H1 (cell line): Measurements from ENCODE around the gene LDLRAP1. TPM values are rescaled to one million over a fixed set of nuclear protein-coding genes. Genes with fewer than 3 reads are reported as not detected.

Experiments used
- CTCF ChIA-PET: fragments of 300-600 bp; sonication (Branson Sonifier 250); formaldehyde crosslinking; loops from one replicate; lab custom pipeline; 2021; ENCODE audit not compliant: partially characterized antibody; lab: Charles Lee
- POLR2A ChIA-PET: fragments of 300-600 bp; sonication (Branson Sonifier 250); formaldehyde crosslinking; loops from one replicate; lab custom pipeline; 2021; ENCODE audit warnings: inconsistent platforms; ENCODE audit not compliant: partially characterized antibody; lab: Charles Lee
- DNase-seq, 2 experiments: peaks; one replicate each; pipeline versions ENCODE4 v3.0.0 to v3.0.0-alpha.2; 2010 to 2022; ENCODE audit warnings: low spot score in 2 of 2, low read depth in 1 of 2, mixed read lengths in 1 of 2
- FAIRE-seq: peaks from 2 replicates; lab custom pipeline; 2011; peaks lifted over from hg19 to GRCh38; lab: Jason Lieb, UNC
- H2AFZ ChIP-seq: 2 replicates; pipeline ENCODE4 v1.8.1; 2012; ENCODE audit warnings: low read length, inconsistent platforms
- H2AK5ac ChIP-seq: 2 replicates; pipeline ENCODE4 v1.6.1; 2013; ENCODE audit warnings: low read depth, low read length
- H2BK120ac ChIP-seq: replicated peaks from 2 replicates; pipeline ENCODE3; 2013; ENCODE audit warnings: low read depth, low read length, inconsistent platforms
- H2BK12ac ChIP-seq: 2 replicates; pipeline ENCODE4 v1.6.1; 2013; ENCODE audit warnings: low read depth, low read length
- H2BK15ac ChIP-seq: 2 replicates; pipeline ENCODE4 v1.6.1; 2013; ENCODE audit warnings: low read length
- H2BK20ac ChIP-seq: 2 replicates; pipeline ENCODE4 v1.6.1; 2013; ENCODE audit warnings: low read length
- H2BK5ac ChIP-seq: 2 replicates; pipeline ENCODE4 v1.6.1; 2013; ENCODE audit warnings: low read depth, low read length
- H3K14ac ChIP-seq: 2 replicates; pipeline ENCODE4 v1.6.1; 2013; ENCODE audit warnings: inconsistent platforms; ENCODE audit not compliant: insufficient read length
- H3K18ac ChIP-seq: 2 replicates; pipeline ENCODE4 v1.6.1; 2013; ENCODE audit warnings: low read length; ENCODE audit errors: extremely low read depth
- H3K23ac ChIP-seq: 2 replicates; pipeline ENCODE4 v1.6.1; 2013; ENCODE audit warnings: inconsistent platforms; ENCODE audit not compliant: insufficient read length
- H3K23me2 ChIP-seq: 2 replicates; pipeline ENCODE4 v1.6.1; 2013; ENCODE audit warnings: low read depth, low read length
- H3K27ac ChIP-seq: 2 replicates; pipeline ENCODE4 v1.6.1; 2011; ENCODE audit warnings: low read depth, low read length, inconsistent platforms
- H3K27me3 ChIP-seq, 4 experiments: replicated peaks in 1 of 4; 1 replicate in 1 of 4; 2 replicates in 3 of 4; pipeline versions ENCODE4 v1.6.1 to v1.8.1; 2011 to 2013; ENCODE audit warnings: low read length in 3 of 4, mild to moderate bottlenecking in 3 of 4, inconsistent platforms in 2 of 4, mixed read lengths in 2 of 4, moderate library complexity in 1 of 4; ENCODE audit not compliant: control insufficient read depth in 3 of 4, insufficient read depth in 3 of 4; ENCODE audit errors: extremely low read depth in 1 of 4
- H3K36me3 ChIP-seq, 4 experiments: 2 replicates each; pipeline versions ENCODE4 v1.6.1 to v1.8.1; 2011 to 2013; ENCODE audit warnings: mild to moderate bottlenecking in 4 of 4, low read length in 3 of 4, moderate library complexity in 2 of 4, control low read depth in 1 of 4, inconsistent platforms in 1 of 4; ENCODE audit not compliant: insufficient read depth in 4 of 4, control insufficient read depth in 2 of 4
- H3K4ac ChIP-seq: replicated peaks from 2 replicates; pipeline ENCODE3; 2013; ENCODE audit warnings: low read length, low read depth, mixed read lengths, inconsistent platforms; ENCODE audit not compliant: insufficient read length
- H3K4me1 ChIP-seq, 4 experiments: replicated peaks in 1 of 4; 1 replicate in 1 of 4; 2 replicates in 3 of 4; pipeline versions ENCODE4 v1.6.1 to v1.8.1; 2011 to 2013; ENCODE audit warnings: low read length in 3 of 4, inconsistent platforms in 2 of 4, mixed read lengths in 1 of 4; ENCODE audit not compliant: insufficient read depth in 4 of 4, control insufficient read depth in 3 of 4
- H3K4me2 ChIP-seq, 2 experiments: 2 replicates each; pipeline versions ENCODE4 v1.6.1 to v1.8.1; 2011 to 2013; ENCODE audit warnings: low read depth in 2 of 2, low read length in 2 of 2, control low read depth in 1 of 2, inconsistent platforms in 1 of 2, mild to moderate bottlenecking in 1 of 2; ENCODE audit not compliant: insufficient read depth in 1 of 2
- H3K4me3 ChIP-seq, 4 experiments: fragments of 200-600, 300-600 bp in 1 of 4; sonication (generic), shearing (Covaris generic), sonication (Bioruptor Twin) in 1 of 4; 2 replicates each; pipeline versions ENCODE4 v1.5.1 to v1.8.1; 2011 to 2016; ENCODE audit warnings: low read length in 4 of 4, low read depth in 3 of 4, control low read depth in 2 of 4, inconsistent platforms in 2 of 4, mild to moderate bottlenecking in 2 of 4, mixed read lengths in 1 of 4, moderate library complexity in 1 of 4; ENCODE audit not compliant: insufficient read depth in 2 of 4; ENCODE audit errors: extremely low read depth in 1 of 4
- H3K56ac ChIP-seq: replicated peaks from 2 replicates; pipeline ENCODE3; 2013; ENCODE audit warnings: low read depth, mild to moderate bottlenecking, mixed read lengths, low read length, inconsistent platforms; ENCODE audit not compliant: insufficient read length
- H3K79me1 ChIP-seq: 2 replicates; pipeline ENCODE4 v1.6.1; 2013; ENCODE audit warnings: low read depth, low read length, control low read depth
- H3K79me2 ChIP-seq, 2 experiments: 2 replicates each; pipeline versions ENCODE4 v1.6.1 to v1.8.1; 2012 to 2013; ENCODE audit warnings: low read length in 2 of 2, mild to moderate bottlenecking in 2 of 2, inconsistent platforms in 1 of 2; ENCODE audit not compliant: insufficient read depth in 2 of 2, control insufficient read depth in 1 of 2
- H3K9ac ChIP-seq, 4 experiments: replicated peaks in 1 of 4; 1 replicate in 1 of 4; 2 replicates in 3 of 4; pipeline versions ENCODE4 v1.6.1 to v1.8.1; 2011 to 2013; ENCODE audit warnings: low read depth in 3 of 4, low read length in 3 of 4, control low read depth in 2 of 4, mild to moderate bottlenecking in 2 of 4, moderate library complexity in 2 of 4, inconsistent platforms in 1 of 4; ENCODE audit errors: extremely low read depth in 1 of 4
- H3K9me3 ChIP-seq, 2 experiments: 2 replicates each; pipeline versions ENCODE4 v1.6.1 to v1.8.1; 2012 to 2013; ENCODE audit warnings: mild to moderate bottlenecking in 2 of 2, moderate library complexity in 2 of 2, control low read depth in 1 of 2, inconsistent platforms in 1 of 2, low read depth in 1 of 2, low read length in 1 of 2, mixed read lengths in 1 of 2; ENCODE audit not compliant: insufficient read depth in 2 of 2
- H4K20me1 ChIP-seq, 2 experiments: replicated peaks in 1 of 2; 2 replicates each; pipeline versions ENCODE3 to v1.8.1; 2011 to 2013; ENCODE audit warnings: inconsistent platforms in 2 of 2, low read length in 2 of 2, mild to moderate bottlenecking in 1 of 2; ENCODE audit not compliant: insufficient read depth in 2 of 2, control insufficient read depth in 1 of 2
- H4K5ac ChIP-seq: 2 replicates; pipeline ENCODE4 v1.6.1; 2013; ENCODE audit warnings: low read length, low read depth, mixed read lengths, inconsistent platforms; ENCODE audit not compliant: insufficient read length
- H4K8ac ChIP-seq: 2 replicates; pipeline ENCODE4 v1.8.0; 2013; ENCODE audit warnings: mild to moderate bottlenecking, moderate library complexity, low read length, inconsistent platforms; ENCODE audit not compliant: insufficient read depth; ENCODE audit errors: extremely low read depth
- H4K91ac ChIP-seq: replicated peaks from 2 replicates; pipeline ENCODE3; 2013; ENCODE audit warnings: low read length, mixed read lengths, inconsistent platforms; ENCODE audit not compliant: insufficient read length
- RAD21 ChIP-seq, 2 experiments: IDR thresholded peaks in 1 of 2; conservative IDR thresholded peaks in 1 of 2; 2 replicates each; pipeline ENCODE4 v1.6.1; 2011; ENCODE audit warnings: low read depth in 2 of 2, low read length in 2 of 2, improper control_type of control experiment in 1 of 2, inconsistent platforms in 1 of 2, mild to moderate bottlenecking in 1 of 2, moderate library complexity in 1 of 2
- SP1 ChIP-seq: IDR thresholded peaks from 2 replicates; pipeline ENCODE4 v1.6.1; 2011; ENCODE audit warnings: low read depth, low read length
- WGBS, 2 experiments: shearing (Covaris generic) in 1 of 2; methylation state at CpG; one replicate each; pipeline versions ENCODE4 v1.1.6 to v1.1.7; 2013 to 2015; ENCODE audit warnings: low lambda C conversion rate in 2 of 2, mixed read lengths in 2 of 2, inconsistent platforms in 1 of 2, low coverage in 1 of 2, missing lambda C conversion rate in 1 of 2; ENCODE audit not compliant: insufficient replicate concordance in 2 of 2, insufficient coverage in 1 of 2, insufficient read length in 1 of 2; ENCODE audit errors: extremely low coverage in 1 of 2, missing lambda C conversion rate in 1 of 2; 5-methylcytosine and 5-hydroxymethylcytosine counted together
- polyA plus RNA-seq, 7 experiments: library from polyadenylated mRNA; depleted of rRNA in 3 of 7; stranded (reverse) in 5 of 7; unstranded in 2 of 7; fragments of >200 nt in 5 of 7; fragments of 200-250 nt in 2 of 7; gene quantifications; 1 replicate in 5 of 7; 2 replicates in 1 of 7; 4 replicates in 1 of 7; pipeline versions ENCODE4 v1.2.1 to v1.2.3, GENCODE V29; 2011 to 2013; ENCODE audit warnings: missing spikeins in 2 of 7, mixed read lengths in 2 of 7
- total RNA-seq: library from RNA; stranded (reverse); fragmentation: NEBNext Ultra II Directional; extraction: Animal tissue kit (Norgen Biotek cat#: 25700); gene quantifications from 2 replicates; pipeline ENCODE4 v1.2.1, GENCODE V29; 2021
- TF ChIP-seq, protein P1 (sequence below): IDR thresholded peaks from 2 replicates; pipeline ENCODE4 v1.6.1; 2012; ENCODE audit warnings: inconsistent platforms
- TF ChIP-seq, protein P2 (sequence below), 3 experiments: IDR thresholded peaks; 1 replicate in 2 of 3; 2 replicates in 1 of 3; pipeline versions ENCODE4 v1.5.1 to v1.6.1; 2011; ENCODE audit warnings: low read length in 3 of 3, mild to moderate bottlenecking in 3 of 3, inconsistent platforms in 2 of 3, low read depth in 1 of 3, moderate library complexity in 1 of 3; ENCODE audit not compliant: insufficient read depth in 1 of 3; ENCODE audit errors: control extremely low read depth in 1 of 3

The LDLRAP1 gene
- total and polyA plus RNA-seq, 2 of the 8 experiments (the other 6 are each of a cell fraction or from before 2014, with no cell fraction given), result 12.8 to 13.2 TPM

DNA sequence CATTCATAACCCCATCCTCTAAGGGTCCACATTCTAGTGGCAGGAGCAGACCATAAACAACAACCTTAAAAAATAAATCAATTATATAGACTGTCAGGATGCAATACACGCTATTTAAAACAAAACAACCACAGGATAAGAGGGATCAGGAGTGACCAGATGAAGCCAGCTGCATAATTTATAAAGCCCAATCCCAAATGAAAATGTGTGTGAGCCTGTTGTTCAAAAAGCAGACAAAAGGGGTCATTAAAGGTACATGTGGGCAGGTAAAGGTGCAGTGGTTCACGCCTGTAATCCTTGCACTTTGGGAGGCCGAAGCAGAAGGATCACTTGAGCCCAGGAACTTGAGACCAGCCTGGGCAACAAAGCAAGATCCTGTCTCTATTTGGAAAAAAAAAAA, 10.4 kb upstream of the LDLRAP1 start:
- H2BK20ac ChIP-seq, result no peak overlapping the region
- H2BK12ac ChIP-seq, result peak overlapping the region; percentile 29; the same call in 1 of the 2 replicates
- no peaks in the 10 kb centered on the region for H3K36me3 ChIP-seq
- H3K9ac ChIP-seq, result no peak overlapping the region
- ChIA-PET POLR2A (no interaction called here), CTCF (interaction anchor here (1.1 to 2.3 kb wide), 4 partner anchors 14 to 162 kb away, joined by 3 to 6 read pairs (median 5); no protein-coding TSS in a partner anchor)
- H2BK120ac ChIP-seq, result no peak overlapping the region
- H2BK15ac ChIP-seq, result no peak overlapping the region
- no peak overlapping the region for H2AK5ac ChIP-seq
- peaks cover 0 to 10% (median 6%) of the 10 kb centered on the region in 4 experiments; a peak in 5 of 7 replicates for H3K4me1 ChIP-seq
- H3K14ac ChIP-seq, result no peak overlapping the region
- no peak overlapping the region for H3K4ac ChIP-seq
- no peaks in the 10 kb centered on the region for H3K79me2 ChIP-seq
- 89% methylated on average over 3 of the region's 3 CpGs; no CpG with 5 or more reads in 1 of the 2 experiments for WGBS, 2 experiments
- no peak overlapping the region for H3K23ac ChIP-seq
- H4K8ac ChIP-seq, result no peak overlapping the region
- H3K79me1 ChIP-seq, result no peaks in the 10 kb centered on the region; the same call in 1 of the 2 replicates
- no peak overlapping the region for H4K5ac ChIP-seq
- TF ChIP-seq, protein P1, sequence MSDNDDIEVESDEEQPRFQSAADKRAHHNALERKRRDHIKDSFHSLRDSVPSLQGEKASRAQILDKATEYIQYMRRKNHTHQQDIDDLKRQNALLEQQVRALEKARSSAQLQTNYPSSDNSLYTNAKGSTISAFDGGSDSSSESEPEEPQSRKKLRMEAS, result no peak
- no peak for TF ChIP-seq SP1
- peak in 1 of 2 experiments; percentile 32; a peak in 2 of 4 replicates for TF ChIP-seq RAD21 (IDR thresholded peaks at IDR 0.05 in 1 of 2, conservative IDR thresholded peaks at IDR 0.05 in 1 of 2; ENCODE audit: low read depth in 2 of 2, low read length in 2 of 2)
- TF ChIP-seq, protein P2, sequence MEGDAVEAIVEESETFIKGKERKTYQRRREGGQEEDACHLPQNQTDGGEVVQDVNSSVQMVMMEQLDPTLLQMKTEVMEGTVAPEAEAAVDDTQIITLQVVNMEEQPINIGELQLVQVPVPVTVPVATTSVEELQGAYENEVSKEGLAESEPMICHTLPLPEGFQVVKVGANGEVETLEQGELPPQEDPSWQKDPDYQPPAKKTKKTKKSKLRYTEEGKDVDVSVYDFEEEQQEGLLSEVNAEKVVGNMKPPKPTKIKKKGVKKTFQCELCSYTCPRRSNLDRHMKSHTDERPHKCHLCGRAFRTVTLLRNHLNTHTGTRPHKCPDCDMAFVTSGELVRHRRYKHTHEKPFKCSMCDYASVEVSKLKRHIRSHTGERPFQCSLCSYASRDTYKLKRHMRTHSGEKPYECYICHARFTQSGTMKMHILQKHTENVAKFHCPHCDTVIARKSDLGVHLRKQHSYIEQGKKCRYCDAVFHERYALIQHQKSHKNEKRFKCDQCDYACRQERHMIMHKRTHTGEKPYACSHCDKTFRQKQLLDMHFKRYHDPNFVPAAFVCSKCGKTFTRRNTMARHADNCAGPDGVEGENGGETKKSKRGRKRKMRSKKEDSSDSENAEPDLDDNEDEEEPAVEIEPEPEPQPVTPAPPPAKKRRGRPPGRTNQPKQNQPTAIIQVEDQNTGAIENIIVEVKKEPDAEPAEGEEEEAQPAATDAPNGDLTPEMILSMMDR (IDR thresholded peaks at IDR 0.05; ENCODE audit: control extremely low read depth in 1 of 3, insufficient read depth in 1 of 3, low read depth in 1 of 3, low read length in 3 of 3), result peak in 1 of 3 experiments; percentile 3; a peak in 1 of 4 replicates
- H3K23me2 ChIP-seq, result peaks cover 4% of the 10 kb centered on the region
- H3K56ac ChIP-seq, result no peak overlapping the region
- no peak overlapping the region for H3K27ac ChIP-seq
- no peak overlapping the region for H3K4me3 ChIP-seq
- no peaks in the 10 kb centered on the region; a peak in 1 of 7 replicates for H3K27me3 ChIP-seq
- H2AFZ ChIP-seq, result no peak overlapping the region
- DNase-seq (no peak), FAIRE-seq (no peak)
- no peak overlapping the region for H2BK5ac ChIP-seq
- H3K4me2 ChIP-seq, result no peak overlapping the region
- H4K91ac ChIP-seq, result no peak overlapping the region
- H4K20me1 ChIP-seq, result peaks cover 0 to 3% of the 10 kb centered on the region in 2 experiments
- no peak overlapping the region for H3K18ac ChIP-seq
- H3K9me3 ChIP-seq, result no peaks in the 10 kb centered on the region
